Measurements from ENCODE around the gene C22orf39.

- TF ChIP-seq POLR2A (IDR thresholded peaks at IDR 0.05; ENCODE audit: low read length): no peak
- TF ChIP-seq CTCF (IDR thresholded peaks at IDR 0.05): no peak
- no peak for TF ChIP-seq ZFP36 (IDR thresholded peaks at IDR 0.05; ENCODE audit: borderline replicate concordance, partially characterized antibody)
- no peak for TF ChIP-seq EP300 (IDR thresholded peaks at IDR 0.05)
- TF ChIP-seq MAX (IDR thresholded peaks at IDR 0.05): no peak
- no peak for TF ChIP-seq RAD21 (conservative IDR thresholded peaks at IDR 0.05 in 1 of 2, IDR thresholded peaks at IDR 0.05 in 1 of 2)
- no peak for TF ChIP-seq CBX8 (IDR thresholded peaks at IDR 0.05)
- no peak for TF ChIP-seq REST (IDR thresholded peaks at IDR 0.05)
- TF ChIP-seq JUN (IDR thresholded peaks at IDR 0.05): no peak
- no peak for TF ChIP-seq USF2 (IDR thresholded peaks at IDR 0.05)
- TF ChIP-seq RFX5 (IDR thresholded peaks at IDR 0.05): no peak
- TF ChIP-seq FOSL2 (IDR thresholded peaks at IDR 0.05): no peak
- TF ChIP-seq FOSL2 (CRISPR knock-in tag; IDR thresholded peaks at IDR 0.05): no peak
- TF ChIP-seq KDM5A (IDR thresholded peaks at IDR 0.05): no peak
Measured at GRCh38 chr22:19453718-19454117, 6.2 kb upstream of the C22orf39 start.
